ENCODE data around the gene RNF215. TPM values are rescaled to one million over a fixed set of nuclear protein-coding genes. Genes with fewer than 3 reads are reported as not detected.

The RNF215 gene
- total and polyA plus RNA-seq, 10 of the 15 experiments (the other 5 are each of a cell fraction or from before 2014, with no cell fraction given): 0.31 to 7.6 (median 3.0) TPM; not detected in 1

GRCh38 chr22:30348404-30348803 is 38.8 kb downstream of the RNF215 start:
- intact Hi-C loops (cut with micrococcal nuclease; ENCODE audit: unreplicated experiment) (no loop called here), in situ Hi-C loops (cut with MboI) (no loop called here)
- Histone ChIP-seq H3K4me2 (ENCODE audit: control insufficient read depth, insufficient read depth) (peak overlapping the region; percentile 49), H3K27ac (ENCODE audit: control insufficient read depth, insufficient read depth) (peak overlapping the region; percentile 77), H3K4me1 (ENCODE audit: control insufficient read depth, insufficient read depth, low read length) (peaks cover 13% of the 10 kb centered on the region), H3K79me2 (ENCODE audit: control insufficient read depth, insufficient read depth, low read length) (peaks cover 50% of the 10 kb centered on the region), H3K36me3 (ENCODE audit: control insufficient read depth in 2 of 2, insufficient read depth in 2 of 2, low read length in 1 of 2) (peaks cover 26 to 44% of the 10 kb centered on the region in 2 experiments), H3K27me3 (replicated peaks in 1 of 2; ENCODE audit: control insufficient read depth in 2 of 2, insufficient read depth in 2 of 2, low read length in 1 of 2) (no peaks in the 10 kb centered on the region), H2AFZ (ENCODE audit: control insufficient read depth, low read depth, low read length) (no peak overlapping the region), H3K4me3 (peak overlapping the region; percentile 28; the same call in 1 of the 2 replicates), H3K9me3 (replicated peaks; ENCODE audit: control insufficient read depth, insufficient read depth, low read length) (no peaks in the 10 kb centered on the region), H3K9ac (ENCODE audit: control insufficient read depth, insufficient read depth, low read length) (peak overlapping the region; percentile 28; the same call in 1 of the 2 replicates), H4K20me1 (ENCODE audit: control insufficient read depth, insufficient read depth) (no peaks in the 10 kb centered on the region)
- ChIA-PET RAD21 (ENCODE audit: unreplicated experiment) (interaction anchor here (0.6 to 3.4 kb wide), 5 partner anchors 22 to 60 kb away, joined by 3 to 22 read pairs (median 4); partner anchors contain the start of gene TBC1D10A), SMC1A (ENCODE audit: uncharacterized antibody, unreplicated experiment) (interaction anchor here (1.0 to 2.4 kb wide), 3 partner anchors 12 to 60 kb away, joined by 4 to 8 read pairs (median 4); no protein-coding TSS in a partner anchor), POLR2A (interaction anchor here (0.6 to 5.7 kb wide), 6 partner anchors 20 to 153 kb away, joined by 3 to 27 read pairs (median 5); partner anchors contain the start of gene TBC1D10A), CTCF (interaction anchor here (1.3 to 6.0 kb wide), 3 partner anchors 10 to 85 kb away, joined by 3 to 44 read pairs (median 4); partner anchors contain the start of gene CASTOR1)
- TF ChIP-seq TCF7 (IDR thresholded peaks at IDR 0.05; ENCODE audit: borderline replicate concordance) (no peak), MTA3 (IDR thresholded peaks at IDR 0.05; ENCODE audit: borderline replicate concordance, low read length) (no peak), CBX5 (IDR thresholded peaks at IDR 0.05; ENCODE audit: low read depth) (no peak), BHLHE40 (IDR thresholded peaks at IDR 0.05; ENCODE audit: borderline replicate concordance in 1 of 2, low read depth in 2 of 2, low read length in 1 of 2) (no peak), ASH2L (IDR thresholded peaks at IDR 0.05; ENCODE audit: borderline replicate concordance, low read depth) (no peak), NRF1 (conservative IDR thresholded peaks at IDR 0.05; ENCODE audit: low read depth, low read length) (no peak), EGR1 (IDR thresholded peaks at IDR 0.05; ENCODE audit: borderline replicate concordance in 1 of 2, low read depth in 2 of 2, low read length in 2 of 2) (no peak), MYB (IDR thresholded peaks at IDR 0.05; ENCODE audit: borderline replicate concordance, low read depth, low read length) (no peak), MEF2A (IDR thresholded peaks at IDR 0.05; ENCODE audit: insufficient read depth, low read depth, low read length) (no peak), USF1 (IDR thresholded peaks at IDR 0.05; ENCODE audit: borderline replicate concordance, extremely low read length, insufficient read depth, low read depth, low read length) (no peak), KDM1A (IDR thresholded peaks at IDR 0.05; ENCODE audit: borderline replicate concordance) (no peak), JUNB (IDR thresholded peaks at IDR 0.05) (no peak), RBBP5 (conservative IDR thresholded peaks at IDR 0.05) (no peak), KAT2A (conservative IDR thresholded peaks at IDR 0.05; ENCODE audit: control insufficient read depth, low read depth, low read length) (no peak)
- TF ChIP-seq, protein P1, sequence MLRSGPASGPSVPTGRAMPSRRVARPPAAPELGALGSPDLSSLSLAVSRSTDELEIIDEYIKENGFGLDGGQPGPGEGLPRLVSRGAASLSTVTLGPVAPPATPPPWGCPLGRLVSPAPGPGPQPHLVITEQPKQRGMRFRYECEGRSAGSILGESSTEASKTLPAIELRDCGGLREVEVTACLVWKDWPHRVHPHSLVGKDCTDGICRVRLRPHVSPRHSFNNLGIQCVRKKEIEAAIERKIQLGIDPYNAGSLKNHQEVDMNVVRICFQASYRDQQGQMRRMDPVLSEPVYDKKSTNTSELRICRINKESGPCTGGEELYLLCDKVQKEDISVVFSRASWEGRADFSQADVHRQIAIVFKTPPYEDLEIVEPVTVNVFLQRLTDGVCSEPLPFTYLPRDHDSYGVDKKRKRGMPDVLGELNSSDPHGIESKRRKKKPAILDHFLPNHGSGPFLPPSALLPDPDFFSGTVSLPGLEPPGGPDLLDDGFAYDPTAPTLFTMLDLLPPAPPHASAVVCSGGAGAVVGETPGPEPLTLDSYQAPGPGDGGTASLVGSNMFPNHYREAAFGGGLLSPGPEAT (IDR thresholded peaks at IDR 0.05; ENCODE audit: low read depth): no peak
- no peak for FAIRE-seq
- WGBS (ENCODE audit: insufficient coverage, insufficient replicate concordance, low lambda C conversion rate, missing lambda C conversion rate): 33% methylated on average over 4 of the region's 4 CpGs
- peak; percentile 74 for ATAC-seq
- no TSS peak for BruUV-seq (replicated peaks)
- no peak for DNase-seq (ENCODE audit: low read depth, low spot score)

Data from GM12878 (cell line).